HG02840 (cell line): Measurements from ENCODE around the gene CAMTA1.

Experiments
- ATAC-seq: cut with Tn5 transposase; IDR thresholded peaks from one replicate; pipeline ENCODE4 v1.9.1; 2021; ENCODE audit warnings: mild to moderate bottlenecking, moderate library complexity, moderate number of reproducible peaks; ENCODE audit not compliant: unreplicated experiment, low FRiP score

The CAMTA1 gene

DNA sequence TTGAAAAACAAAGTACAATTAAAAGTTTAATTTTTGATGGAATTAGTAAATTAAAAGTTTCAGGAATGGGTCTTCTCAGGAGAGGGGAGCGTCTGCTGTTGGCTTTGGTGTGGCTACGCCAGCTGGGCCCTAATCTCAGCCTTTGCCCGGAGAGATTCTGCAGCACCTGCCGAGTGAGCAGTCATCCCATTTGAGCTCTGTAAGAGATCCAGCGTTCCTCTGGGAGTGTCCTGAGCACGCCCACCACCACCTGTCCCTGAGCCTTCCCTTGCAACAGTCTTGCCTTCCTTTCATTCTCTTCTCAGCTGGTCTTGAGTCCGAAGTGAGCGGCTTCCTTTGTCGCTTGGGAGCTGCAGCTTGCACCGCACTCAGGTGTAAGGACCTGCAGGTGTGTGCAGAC lies 263.1 kb downstream of the CAMTA1 start:
- no peak for ATAC-seq

- no peak for ATAC-seq
Observed at GRCh38 chr1:7049913-7050625, 264.8 kb downstream of the CAMTA1 start.

DNA sequence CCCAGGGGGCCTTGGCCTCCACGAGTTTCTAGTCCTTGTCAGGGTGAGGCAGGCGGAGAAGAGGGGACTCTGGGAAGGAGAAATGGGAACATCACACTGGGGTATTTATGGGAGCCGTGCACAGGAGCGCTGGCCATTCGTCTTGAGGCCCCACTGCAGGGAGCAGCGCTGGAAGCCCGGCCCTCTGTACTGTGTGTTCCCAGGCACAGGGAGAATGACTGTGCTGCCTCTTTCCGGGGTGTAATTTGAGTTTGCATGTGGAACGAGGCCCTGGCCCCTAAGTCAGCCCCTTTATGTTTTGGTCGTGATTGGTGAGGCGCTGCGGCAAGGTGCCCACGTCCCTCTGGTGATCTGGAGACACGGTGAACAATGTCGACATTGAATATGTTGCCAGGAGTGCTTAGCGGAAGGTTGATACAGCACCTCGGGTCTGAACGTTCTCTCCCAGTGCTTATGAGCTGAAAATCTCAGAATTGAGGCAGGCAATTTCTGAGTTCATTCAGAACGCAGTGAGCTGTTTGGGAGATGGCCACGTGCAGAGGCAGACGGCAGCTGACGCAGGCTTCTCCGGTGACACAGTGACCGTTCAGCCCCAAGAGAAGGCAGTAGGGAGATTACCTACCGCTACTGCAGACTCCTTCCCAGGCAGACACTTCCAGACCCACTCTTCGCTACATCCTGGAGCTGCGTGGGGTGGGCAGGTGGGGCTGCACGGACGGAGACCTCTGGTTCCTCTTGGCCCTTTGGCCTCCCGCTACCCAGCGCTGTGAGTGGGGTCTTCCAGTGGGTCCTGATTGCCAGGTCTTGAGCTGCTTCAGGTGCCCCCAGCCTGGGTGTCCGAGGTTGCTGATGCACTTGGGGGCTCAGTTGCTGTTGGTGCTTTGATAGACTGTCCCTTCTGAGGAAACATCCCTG lies 265.8 kb downstream of the CAMTA1 start:
- ATAC-seq = no peak

DNA sequence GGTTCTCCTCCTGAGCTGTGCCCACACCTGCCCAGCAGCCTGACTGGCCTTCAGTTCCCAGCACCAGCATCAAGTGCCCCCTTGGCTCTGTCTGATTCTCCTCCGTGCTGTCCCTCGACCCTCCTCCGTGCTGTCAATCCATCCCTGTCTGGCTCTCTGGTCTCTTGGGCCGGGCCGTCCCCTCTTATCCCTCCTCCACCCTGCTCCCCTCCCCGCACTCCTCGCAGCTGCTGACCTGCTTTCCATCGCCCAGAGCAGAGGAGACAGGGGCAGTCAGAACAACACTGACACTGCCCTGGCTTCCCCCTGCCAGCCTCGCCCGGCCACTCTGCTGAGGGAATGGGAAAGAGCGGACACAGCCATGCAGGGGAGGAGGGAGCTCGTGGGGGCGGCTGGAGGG lies 267.4 kb downstream of the CAMTA1 start:
- ATAC-seq = no peak

DNA sequence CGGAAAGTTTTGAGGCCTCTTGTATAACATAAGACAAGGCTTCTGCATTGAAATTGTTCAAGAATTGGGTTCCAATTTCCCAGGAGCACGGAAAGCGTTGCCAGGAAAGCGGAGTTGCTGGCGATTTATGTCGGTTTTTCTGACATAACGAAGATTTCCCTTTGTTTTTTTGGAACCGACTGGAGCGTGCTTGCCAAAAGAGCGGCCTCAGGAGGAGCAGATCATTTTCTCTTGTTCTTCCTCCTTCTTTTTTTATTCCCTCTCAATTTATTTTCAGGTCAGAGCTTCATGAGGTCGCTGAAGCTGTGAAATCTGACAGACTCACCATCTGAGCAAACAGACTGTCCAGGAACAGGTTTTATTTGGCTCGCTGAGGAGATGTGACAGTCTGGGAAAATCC lies 275.5 kb downstream of the CAMTA1 start:
- no peak for ATAC-seq

- no peak for ATAC-seq
Observed at GRCh38 chr1:7062346-7063061, 277.2 kb downstream of the CAMTA1 start.

DNA sequence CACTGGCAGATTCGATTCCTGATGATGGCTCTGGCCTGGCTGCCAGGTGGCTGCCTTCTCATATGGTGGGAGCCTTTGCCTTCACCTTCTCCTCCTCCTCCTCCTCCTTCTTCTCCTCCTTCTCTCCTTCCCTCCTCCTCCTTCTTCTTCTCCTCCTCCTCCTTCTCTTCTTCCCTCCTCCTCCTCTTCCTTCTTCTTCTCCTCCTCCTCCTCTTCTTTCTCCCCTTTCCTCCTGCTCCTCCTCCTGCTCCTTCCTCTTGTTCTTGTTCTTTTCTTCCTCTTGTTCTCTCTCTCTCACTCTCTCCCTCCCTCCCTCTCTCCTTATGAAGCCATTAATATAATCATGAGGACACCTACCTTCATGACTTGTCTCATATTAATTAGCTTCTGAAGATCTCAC lies 278.7 kb downstream of the CAMTA1 start:
- no peak for ATAC-seq

DNA sequence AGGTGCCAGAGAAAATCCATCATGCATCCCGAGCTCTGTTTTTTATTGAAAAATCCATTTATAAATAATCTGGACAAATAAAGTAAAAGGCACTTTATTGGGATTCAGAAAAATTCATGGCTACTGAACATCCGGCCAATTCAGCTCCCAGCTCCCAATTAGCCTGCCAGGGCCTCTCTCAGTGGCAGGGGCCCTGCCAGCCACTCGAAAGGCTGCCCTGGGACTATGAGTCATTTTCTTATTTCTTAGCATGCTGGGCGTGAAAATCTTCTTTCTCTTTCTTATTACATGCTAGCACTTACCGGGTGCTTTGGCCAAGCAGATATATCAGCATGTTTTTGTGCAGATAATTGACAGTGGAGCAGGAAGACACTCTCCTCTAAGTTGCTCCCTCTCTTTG lies 283.3 kb downstream of the CAMTA1 start:
- no peak for ATAC-seq

DNA sequence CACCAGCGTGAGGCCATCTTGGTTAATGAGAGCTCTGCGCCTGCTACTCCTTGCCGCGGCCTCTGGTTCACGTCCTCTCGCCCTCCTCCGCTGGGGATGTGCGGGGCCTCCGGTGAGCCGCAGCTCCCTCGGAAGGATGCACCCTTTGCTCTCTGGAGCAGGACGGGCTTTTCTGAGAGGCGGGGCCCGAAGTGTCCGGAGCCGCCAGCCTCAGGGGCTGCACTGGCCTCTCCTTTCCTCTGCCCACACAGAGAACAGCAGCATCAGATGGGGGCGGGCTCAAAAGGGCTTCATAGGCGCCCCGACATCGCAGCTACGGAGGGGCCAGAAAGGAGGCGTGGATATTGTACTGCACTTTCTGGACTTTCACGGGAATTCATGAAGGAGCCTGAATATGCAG lies 284.7 kb downstream of the CAMTA1 start:
- no peak for ATAC-seq

GRCh38 chr1:7070389-7071029 lies 285.3 kb downstream of the CAMTA1 start:
- no peak for ATAC-seq

DNA sequence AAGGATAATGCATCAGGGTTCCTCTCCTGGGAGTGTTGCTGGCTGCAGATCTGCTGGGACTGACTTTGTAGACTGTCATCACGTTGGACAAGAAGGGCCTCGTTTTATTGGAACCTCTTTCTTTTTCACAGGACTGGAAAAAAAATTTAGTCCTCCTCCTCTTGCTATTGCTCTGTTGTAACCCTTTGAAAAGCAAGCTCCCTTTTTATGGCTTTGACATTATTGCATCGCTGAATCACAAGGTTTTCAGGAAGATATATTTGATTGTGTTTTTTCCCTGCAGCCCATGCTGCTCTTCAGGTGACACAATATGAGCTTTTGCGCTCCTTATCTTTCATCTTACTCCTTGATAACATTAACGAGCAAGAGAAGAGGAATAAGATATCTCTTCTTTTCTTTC lies 290.9 kb downstream of the CAMTA1 start:
- ATAC-seq = no peak

DNA sequence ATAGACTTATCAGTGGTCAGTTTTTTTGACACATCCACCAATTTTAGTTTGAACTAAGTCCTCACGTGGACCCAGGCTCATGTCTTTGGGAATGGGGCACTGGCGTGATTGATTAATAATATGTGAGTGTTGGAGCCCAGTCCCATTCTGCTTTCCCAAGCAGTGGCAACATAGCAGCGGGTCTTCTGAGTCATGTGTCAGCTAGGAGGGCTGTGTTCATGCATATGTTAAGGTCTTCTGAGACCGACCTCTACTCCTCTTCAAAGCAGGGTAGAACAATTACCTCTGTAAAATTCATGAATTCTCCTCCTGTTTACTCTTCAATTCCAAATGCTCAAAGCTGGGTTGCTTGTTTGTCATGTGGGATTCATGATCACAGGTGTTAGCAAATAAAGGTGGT lies 291.3 kb downstream of the CAMTA1 start:
- no peak for ATAC-seq

DNA sequence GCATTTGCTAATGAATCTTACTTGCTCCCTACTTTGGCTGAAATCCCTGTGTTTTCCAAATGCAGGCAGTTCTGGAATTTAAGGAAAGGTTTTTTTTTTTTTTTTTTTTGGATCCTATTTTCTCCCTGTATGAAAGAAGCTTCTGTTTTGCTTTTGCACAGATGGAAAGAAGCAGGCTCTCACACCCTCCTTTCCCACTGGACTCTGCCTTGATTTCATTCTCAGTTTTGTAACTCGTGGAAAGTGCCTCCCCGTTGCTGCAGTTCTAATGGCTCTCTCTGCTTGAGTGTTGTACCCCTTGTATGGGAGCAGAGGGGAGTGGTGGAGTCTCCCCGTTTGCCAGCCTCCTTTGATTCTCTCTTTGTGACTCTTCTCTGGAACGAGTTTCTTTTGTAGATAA lies 291.9 kb downstream of the CAMTA1 start:
- ATAC-seq = no peak

GRCh38 chr1:7077970-7078369 lies 292.7 kb downstream of the CAMTA1 start:
- no peak for ATAC-seq

DNA sequence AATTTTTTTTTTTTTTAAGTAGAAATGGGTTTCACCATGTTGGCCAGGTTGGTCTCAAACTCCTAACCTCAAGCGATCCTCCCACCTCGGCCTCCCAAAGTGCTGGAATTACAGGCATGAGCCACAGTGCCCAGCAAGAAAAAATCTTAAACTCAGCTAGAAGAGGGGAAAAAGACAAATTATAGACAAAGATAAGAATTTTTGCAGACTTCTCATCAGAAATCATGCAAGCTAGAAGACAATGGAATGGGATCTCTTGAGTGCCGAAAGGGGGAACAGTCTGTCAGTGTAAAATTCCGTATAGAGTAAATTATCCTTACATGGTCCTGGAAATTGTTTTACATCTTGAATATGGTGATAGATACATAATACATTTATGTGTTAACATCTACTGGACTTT lies 294.4 kb downstream of the CAMTA1 start:
- no peak for ATAC-seq

- ATAC-seq = no peak
Observed at GRCh38 chr1:7084232-7084894, 299.1 kb downstream of the CAMTA1 start.

- ATAC-seq = no peak
Observed at GRCh38 chr1:7085521-7085920, 300.3 kb downstream of the CAMTA1 start.

DNA sequence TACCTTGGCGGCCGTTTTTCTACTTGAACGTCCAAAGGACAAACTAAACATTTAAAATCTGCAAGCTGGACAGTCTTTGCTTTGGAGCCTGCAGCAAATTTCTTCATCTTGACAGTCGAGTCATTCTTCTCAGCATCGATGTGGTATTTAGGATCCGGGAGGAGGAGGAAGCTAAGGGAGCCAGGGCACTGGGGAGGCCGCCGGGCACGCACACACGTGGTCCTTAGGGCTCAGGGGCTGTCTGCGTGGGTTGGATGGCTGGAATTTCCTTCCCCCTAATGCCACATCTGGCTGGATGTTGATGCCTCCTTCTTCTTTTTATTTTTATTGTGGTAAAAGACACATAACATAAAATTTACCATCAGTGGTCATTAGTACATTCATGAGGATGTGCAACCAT lies 300.9 kb downstream of the CAMTA1 start:
- no peak for ATAC-seq

- ATAC-seq = no peak
Observed at GRCh38 chr1:7087888-7088287, 302.6 kb downstream of the CAMTA1 start.

DNA sequence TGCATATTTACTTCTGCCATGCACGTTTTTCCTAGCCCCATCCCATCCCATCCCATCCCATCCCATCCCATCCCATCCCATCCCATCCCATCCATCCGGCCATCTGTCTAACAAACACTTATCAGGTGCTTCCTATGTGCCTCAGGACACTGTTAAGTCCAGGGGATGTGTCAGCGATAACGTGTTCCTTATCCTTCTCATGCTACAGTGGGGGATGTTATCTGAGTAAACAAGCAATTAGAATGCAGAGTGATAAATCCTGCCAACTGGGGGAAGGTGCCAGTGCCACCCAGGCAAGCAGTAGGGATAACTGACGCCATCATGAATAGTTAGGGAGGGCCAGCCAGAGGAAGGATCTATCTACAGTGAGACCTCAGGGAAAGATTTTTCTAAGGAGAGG lies 304.2 kb downstream of the CAMTA1 start:
- ATAC-seq = no peak
